BJ (cell line): Measurements from ENCODE around the gene C19orf67. TPM values are rescaled to one million over a fixed set of nuclear protein-coding genes. Genes with fewer than 3 reads are reported as not detected.

Experiments
- CTCF ChIA-PET: fragments of 350-600 bp; formaldehyde crosslinking; extraction: SDS; loops from one replicate; lab custom pipeline; 2021; ENCODE audit warnings: antibody characterized with exemption, inconsistent platforms; lab: Yijun Ruan, JAX
- POLR2A ChIA-PET: fragments of 300-600 bp; sonication (Branson Sonifier 250); formaldehyde crosslinking; extraction: SDS; loops from one replicate; lab custom pipeline; 2021; ENCODE audit warnings: antibody characterized with exemption; lab: Charles Lee
- DNase-seq: peaks from one replicate; pipeline ENCODE4 v3.0.0-alpha.2; 2011; ENCODE audit warnings: low read depth
- H3K27me3 ChIP-seq: 2 replicates; pipeline ENCODE4 v1.6.0; 2011; ENCODE audit warnings: low read length; ENCODE audit not compliant: control insufficient read depth, insufficient read depth
- H3K36me3 ChIP-seq: 2 replicates; pipeline ENCODE4 v1.5.1; 2011; ENCODE audit warnings: low read length; ENCODE audit not compliant: control insufficient read depth, insufficient read depth
- H3K4me3 ChIP-seq: 2 replicates; pipeline ENCODE4 v1.5.1; 2011; ENCODE audit warnings: low read depth, mild to moderate bottlenecking, control low read depth, low read length
- CTCF ChIP-seq: IDR thresholded peaks from 2 replicates; pipeline ENCODE4 v1.5.1; 2011; ENCODE audit warnings: low read depth, mild to moderate bottlenecking, control low read depth, inconsistent platforms, low read length, moderate library complexity; ENCODE audit not compliant: insufficient read depth
- polyA plus RNA-seq: library from polyadenylated mRNA; depleted of rRNA; stranded (reverse); fragments of >200 nt; gene quantifications from 2 replicates; pipeline ENCODE4 v1.2.3, GENCODE V29; 2011

C19orf67 gene
- polyA plus RNA-seq, 1 experiment = not detected

GRCh38 chr19:14072535-14073260 is 12.9 kb downstream of the C19orf67 start, which contains the start of gene MISP3:
TSS of gene MISP3 (plus strand) at chr19:14072786. CDS start at chr19:14073310, 524 bp downstream.
- H3K27me3 ChIP-seq = no peaks in the 10 kb centered on the region
- H3K36me3 ChIP-seq = no peaks in the 10 kb centered on the region
- CTCF ChIA-PET = interaction anchor here (0.6 to 6.0 kb wide), 40 partner anchors 7 to 494 kb away, joined by 3 to 115 read pairs (median 4); partner anchors contain the start of genes ASF1B, C19orf53, DCAF15 and NANOS3
- TF ChIP-seq CTCF = peak; percentile 18; the same call in 1 of the 2 replicates
- POLR2A ChIA-PET = no interaction called here
- peak within 1 kb of the TSS; percentile 63 for H3K4me3 ChIP-seq
- DNase-seq = no peak

- CTCF ChIA-PET = interaction anchor here (0.6 to 6.0 kb wide), 11 partner anchors 11 to 274 kb away, joined by 3 to 115 read pairs (median 4); partner anchors contain the start of genes ASF1B, NANOS3 and PALM3
- no peak for DNase-seq
- no peaks in the 10 kb centered on the region for H3K36me3 ChIP-seq
- TF ChIP-seq CTCF = no peak
- no peaks in the 10 kb centered on the region for H3K27me3 ChIP-seq
- POLR2A ChIA-PET = interaction anchor here (0.5 kb wide), 1 partner anchor 201 kb away, joined by 3 read pairs; no protein-coding TSS in a partner anchor
- H3K4me3 ChIP-seq = no peak overlapping the region
These were observed 15.1 kb downstream of the C19orf67 start for GRCh38 chr19:14070268-14071050.

- Histone ChIP-seq H3K4me3 (no peak overlapping the region), H3K36me3 (no peaks in the 10 kb centered on the region), H3K27me3 (no peaks in the 10 kb centered on the region)
- ChIA-PET POLR2A (no interaction called here), CTCF (interaction anchor here (0.9 kb wide), 1 partner anchor 18 kb away, joined by 4 read pairs; no protein-coding TSS in a partner anchor)
- no peak for DNase-seq
- TF ChIP-seq CTCF = no peak
These were observed 19.4 kb downstream of the C19orf67 start for GRCh38 chr19:14066134-14066533.

GRCh38 chr19:14063105-14063504 is 22.5 kb downstream of the C19orf67 start:
- no peak for DNase-seq
- H3K4me3 ChIP-seq = no peak overlapping the region
- POLR2A ChIA-PET = no interaction called here

More at GRCh38 chr19:14063105-14063504, 22.5 kb downstream of the C19orf67 start:
- H3K27me3 ChIP-seq = peaks cover 8% of the 10 kb centered on the region; the same call in 1 of the 2 replicates
- CTCF ChIA-PET = interaction anchor here (1.3 to 8.7 kb wide), 2 partner anchors 9 to 32 kb away, joined by 4 to 115 read pairs; partner anchors contain the start of genes IL27RA and MISP3
- H3K36me3 ChIP-seq = no peaks in the 10 kb centered on the region
- no peak for TF ChIP-seq CTCF
